NK-92 treated with Interleukin-12 subunit alpha and Interleukin-12 subunit beta, amount 100 ng/mL, for 24 hours (cell line): Measurements from ENCODE around the gene ECE1.
"Not testable (repeated sequence)": the region's sequence is repeated elsewhere in the genome, so short reads cannot be mapped to it uniquely, and the experiment has no call there.

Experiments used
- DNase-seq: peaks from one replicate; lab custom pipeline; 2025; lab: John Stamatoyannopoulos, UW

The ECE1 gene

DNA sequence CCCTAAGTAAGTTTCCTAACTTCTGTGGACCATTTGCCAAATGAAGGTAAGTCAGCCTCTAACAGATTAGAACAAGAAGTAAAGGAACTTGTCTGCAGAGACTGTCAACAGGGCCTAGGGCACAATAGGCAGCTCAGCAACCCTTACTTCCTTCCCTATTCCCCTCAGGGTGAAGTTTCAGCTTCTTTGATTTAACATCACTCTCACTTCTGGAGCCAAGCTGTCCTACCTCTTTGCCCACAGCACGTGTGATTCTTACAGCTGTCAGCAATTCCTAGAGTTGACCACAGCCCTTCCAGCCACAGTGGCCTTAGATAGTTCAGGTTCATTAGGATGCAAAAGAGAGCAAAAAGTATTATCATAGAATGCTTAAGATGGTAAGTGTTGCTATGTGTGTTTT is 106.0 kb downstream of the ECE1 start:
- DNase-seq = no peak

DNA sequence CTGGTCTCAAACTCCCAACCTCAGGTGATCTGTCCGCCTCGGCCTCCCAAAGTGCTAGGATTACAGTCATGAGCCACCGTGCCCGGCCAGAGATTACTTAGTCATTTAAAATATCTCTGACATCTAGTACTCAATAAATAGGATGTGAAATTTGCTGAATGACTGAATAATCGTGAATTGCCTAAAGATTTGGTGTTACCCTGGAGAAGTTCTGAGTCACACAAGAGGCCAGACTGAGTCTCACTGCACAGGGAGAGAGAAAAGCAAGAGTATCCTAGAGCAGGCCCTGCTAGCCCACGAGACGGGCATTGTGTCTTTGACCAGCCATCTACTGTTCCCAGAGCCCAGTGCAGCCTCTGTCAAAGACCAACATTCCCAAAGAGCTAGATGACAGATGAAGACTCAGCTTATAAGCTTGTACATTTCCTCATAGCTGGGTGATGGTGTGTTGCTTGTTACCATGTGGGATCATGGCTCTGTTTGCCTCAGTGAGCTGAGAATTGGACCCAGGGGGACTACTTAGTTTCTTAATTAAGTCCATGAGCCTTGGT is 108.0 kb downstream of the ECE1 start:
- no peak for DNase-seq

DNA sequence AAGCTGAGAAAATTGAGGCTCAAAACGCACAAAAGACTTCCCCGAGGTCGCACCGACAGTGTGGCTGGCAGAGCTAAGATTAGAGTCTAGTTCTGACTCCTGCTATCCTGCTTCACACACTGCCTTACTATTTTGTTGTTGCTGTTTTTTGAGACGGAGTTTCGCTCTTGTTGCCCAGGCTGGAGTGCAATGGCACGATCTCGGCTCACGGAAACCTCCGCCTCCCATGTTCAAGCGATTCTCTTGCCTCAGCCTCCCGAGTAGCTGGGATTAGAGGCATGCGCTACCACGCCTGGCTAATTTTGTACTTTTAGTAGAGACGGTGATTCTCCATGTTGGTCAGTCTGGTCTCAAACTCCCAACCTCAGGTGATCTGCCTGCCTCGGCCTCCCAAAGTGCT is 112.0 kb downstream of the ECE1 start:
- DNase-seq = not testable (repeated sequence)

DNA sequence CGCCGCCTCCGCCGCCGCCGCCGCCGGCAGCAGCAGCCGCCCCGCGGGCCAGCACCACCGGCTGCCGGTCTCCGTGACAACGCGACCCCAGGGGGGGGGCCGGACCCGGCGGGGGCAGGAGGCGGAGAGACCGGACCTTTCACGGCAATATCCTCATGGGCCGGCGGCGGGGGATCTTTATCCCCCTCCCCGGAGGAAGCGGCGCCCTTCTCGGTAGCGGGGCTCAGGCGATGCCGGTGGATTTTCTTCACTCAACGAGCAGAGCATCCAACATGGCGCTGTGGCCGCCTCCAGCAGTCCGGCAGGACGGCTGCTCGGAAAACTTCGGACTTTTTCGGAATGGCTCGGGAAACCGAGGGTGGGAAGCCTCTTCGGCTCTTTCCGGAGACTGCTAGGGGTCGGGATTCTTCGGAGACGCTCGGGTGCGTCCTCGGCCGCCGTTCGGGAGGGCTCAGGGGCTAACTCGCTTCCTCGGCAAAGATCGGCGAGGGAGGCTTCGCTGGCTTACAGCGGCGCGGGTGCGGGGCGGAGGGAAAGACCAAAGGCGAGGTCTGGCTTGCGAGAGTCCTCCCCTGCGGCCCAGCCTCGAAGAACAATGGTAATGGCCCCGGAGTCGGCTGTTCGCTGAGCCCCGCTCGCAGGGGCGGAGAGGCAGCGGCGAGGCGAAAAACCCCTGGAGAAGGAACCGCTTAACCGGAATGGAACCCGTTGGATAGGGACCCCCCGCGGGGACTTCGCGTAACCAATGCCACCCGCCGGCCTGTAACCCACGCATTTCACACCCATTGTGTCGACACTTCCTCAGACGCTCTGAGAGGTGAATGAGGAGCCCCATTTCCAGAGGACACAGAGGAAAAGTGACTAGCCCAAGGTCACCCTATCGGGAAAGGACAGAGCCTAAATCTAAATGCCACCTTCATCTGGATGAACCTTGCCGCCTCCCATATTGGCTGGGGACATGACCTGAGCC is 113.4 kb downstream of the ECE1 start, which contains the start of gene EIF4G3:
Gene EIF4G3 (minus strand): TSS at position 312 of the 970 bp plus-strand sequence. CDS start 174,155 bp downstream, outside the sequence.
- DNase-seq = peak; percentile 94

DNA sequence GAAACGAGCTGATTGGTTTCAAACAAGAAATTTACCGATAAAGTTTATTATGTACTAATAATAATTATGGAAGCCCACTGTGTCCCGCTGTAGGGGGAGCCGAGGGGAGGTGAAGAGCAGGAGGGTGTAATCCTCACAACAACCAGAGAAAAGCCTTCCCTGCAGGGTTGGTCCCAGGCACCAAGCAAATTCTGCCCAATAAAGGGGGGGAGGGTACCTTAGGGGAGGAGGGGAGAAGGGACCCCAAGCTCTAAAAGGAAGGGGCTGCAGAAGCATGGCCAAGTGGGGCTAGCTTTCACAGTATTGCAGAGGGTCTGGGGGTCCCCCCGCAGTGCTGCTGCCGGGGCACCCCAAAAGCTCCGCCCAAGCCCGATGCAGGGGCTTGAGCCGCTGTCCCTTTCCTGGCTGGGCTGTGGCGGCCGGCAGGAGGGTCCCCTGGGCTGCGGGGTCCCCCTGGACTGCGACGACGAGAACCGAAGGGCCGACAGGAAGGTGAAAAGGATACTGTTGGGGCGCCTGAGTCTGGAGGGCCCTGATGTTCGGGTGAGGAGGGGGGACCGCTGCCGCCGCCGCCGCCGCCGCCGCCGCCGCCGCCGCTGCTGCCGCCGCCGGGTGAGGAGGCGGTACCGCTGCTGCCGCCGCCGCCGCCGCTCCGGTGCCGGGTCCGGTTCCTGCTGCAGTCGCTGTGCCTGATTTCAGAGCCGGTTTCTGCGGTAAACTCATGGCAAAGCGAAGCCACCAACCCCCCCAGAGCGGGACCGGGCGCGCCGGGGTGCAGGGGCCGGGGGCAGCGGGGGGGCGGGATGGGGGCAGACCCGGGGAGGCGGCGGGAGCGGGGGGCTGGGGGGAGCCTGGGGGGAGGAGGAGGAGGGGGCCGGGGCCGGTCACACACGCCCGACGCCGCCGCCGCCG is 114.3 kb downstream of the ECE1 start:
- DNase-seq = peak; percentile 54

DNA sequence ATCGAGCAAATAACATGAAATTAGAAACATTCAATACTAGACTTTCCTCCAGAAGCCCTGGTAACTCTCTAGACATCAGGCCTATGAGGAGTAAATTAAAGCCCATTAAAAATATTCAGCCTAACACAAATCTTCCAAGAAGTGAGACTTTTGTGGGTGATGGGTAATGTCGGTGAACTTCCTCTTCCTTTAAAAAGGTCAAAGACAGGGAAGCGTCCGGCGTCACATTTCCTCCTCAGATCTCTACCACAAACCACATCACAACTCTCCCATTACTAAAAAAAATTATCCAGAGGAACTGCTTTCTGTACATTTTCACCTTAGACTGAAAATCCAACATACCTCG is 115.0 kb downstream of the ECE1 start:
- no peak for DNase-seq

DNA sequence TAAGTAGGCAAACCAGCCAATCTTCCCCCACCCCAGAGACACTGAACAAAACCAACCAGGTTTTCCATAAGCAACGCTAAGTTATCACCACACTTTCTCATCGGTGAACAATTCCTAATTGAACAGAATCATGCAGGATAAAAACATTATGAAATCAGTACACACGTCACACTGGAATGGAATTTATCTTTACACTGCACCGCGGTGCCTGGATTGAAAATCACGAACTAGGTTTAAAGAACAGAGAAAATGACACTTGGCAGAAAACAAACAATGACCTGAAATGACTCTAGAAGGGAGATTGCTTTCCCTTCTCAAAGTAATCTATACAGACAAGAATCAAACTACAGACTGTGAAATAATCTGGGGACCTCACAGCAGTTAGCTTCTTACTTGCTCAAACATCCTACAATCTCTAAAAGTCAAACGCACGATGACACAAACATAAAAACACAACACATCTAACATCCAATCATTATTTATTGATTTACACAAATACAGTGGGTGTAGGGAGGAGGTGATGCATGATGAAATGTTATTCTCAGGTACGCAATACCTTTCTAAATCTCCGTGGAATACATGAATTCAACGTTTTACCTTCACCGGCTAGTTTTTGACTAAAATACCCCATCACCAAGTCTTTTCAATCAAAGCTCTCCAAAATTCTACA is 115.5 kb downstream of the ECE1 start:
- no peak for DNase-seq

DNA sequence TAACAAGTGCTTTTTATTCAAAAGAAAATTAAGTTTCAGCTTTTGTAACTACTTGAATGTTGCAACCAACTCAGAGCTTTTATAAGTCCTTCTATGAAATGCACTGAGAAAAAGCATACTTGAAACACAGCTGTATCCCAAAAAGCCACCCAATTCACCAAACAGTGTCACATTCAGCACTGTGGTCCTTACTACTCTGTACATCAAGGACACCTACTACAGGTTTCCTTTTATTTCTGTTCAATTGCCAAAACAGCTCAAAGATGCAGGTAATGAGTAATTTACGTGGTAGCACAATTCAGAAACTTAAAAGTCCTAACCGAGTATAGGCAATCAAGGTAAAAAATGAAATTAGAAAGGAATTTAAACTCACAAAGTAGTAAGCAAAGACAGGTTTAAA is 116.0 kb downstream of the ECE1 start:
- no peak for DNase-seq

DNA sequence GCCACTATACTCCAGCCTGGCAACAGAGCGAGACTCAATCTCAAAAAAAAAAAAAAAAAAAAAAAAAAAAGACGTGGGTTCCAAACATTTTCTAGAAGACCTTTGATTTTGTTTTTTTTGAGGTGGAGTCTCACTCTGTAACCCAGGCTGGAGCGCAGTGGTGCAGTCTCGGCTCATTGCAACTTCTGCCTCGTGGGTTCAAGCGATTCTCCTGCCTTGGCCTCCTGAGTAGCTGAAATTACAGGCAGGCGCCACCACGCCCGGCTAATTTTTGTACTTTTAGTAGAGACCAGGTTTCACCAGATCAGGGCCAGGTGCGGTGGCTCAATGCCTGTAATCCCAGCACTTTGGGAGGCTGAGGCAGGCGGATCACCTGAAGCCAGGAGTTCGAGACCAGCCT is 117.2 kb downstream of the ECE1 start:
- DNase-seq = not testable (repeated sequence)

DNA sequence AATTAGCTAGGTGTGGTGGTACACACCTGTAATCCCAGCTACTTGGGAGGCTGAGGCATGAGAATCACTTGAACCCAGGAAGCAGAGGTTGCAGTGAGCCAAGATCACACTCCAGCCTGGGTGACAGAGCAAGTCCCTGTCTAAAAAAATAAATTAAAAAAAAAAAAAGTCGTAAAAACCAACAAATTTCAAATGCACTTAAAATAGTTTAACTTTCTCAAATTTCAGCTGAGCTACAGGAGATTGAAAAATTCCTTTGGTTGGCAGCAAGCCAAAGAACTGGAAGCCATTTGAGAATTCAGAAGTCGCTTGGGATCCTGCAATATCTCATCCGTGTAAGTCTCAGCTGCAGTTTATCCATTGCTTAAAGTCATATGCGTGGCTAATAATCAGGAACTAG is 119.4 kb downstream of the ECE1 start:
- not testable (repeated sequence) for DNase-seq

DNA sequence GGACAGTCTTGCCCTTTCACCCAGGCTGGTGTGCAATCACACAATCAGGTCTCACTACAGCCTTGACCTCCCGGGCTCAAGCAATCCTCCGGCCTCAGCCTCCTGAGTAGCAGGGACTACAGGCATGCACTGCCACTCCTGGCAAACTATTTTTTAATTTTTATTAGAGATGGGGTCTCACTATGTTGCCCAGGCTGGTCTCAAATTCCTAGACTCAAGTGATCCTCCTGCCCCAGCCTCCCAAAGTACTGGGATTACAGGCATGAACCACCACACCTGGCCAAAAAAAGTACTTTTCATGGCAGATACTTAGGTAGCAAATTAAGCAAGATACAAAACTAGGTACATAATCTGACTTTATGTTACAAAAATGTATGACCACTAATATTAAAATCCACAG is 121.8 kb downstream of the ECE1 start:
- DNase-seq = no peak
